ENCODE results near the gene RIPOR3. TPM values are rescaled to one million over a fixed set of nuclear protein-coding genes. Genes with fewer than 3 reads are reported as not detected.

Gene RIPOR3
- total and polyA plus RNA-seq, 9 of the 15 experiments (the other 6 are each of a cell fraction or from before 2014, with no cell fraction given), result 3.3 to 62.7 (median 21.4) TPM

DNA sequence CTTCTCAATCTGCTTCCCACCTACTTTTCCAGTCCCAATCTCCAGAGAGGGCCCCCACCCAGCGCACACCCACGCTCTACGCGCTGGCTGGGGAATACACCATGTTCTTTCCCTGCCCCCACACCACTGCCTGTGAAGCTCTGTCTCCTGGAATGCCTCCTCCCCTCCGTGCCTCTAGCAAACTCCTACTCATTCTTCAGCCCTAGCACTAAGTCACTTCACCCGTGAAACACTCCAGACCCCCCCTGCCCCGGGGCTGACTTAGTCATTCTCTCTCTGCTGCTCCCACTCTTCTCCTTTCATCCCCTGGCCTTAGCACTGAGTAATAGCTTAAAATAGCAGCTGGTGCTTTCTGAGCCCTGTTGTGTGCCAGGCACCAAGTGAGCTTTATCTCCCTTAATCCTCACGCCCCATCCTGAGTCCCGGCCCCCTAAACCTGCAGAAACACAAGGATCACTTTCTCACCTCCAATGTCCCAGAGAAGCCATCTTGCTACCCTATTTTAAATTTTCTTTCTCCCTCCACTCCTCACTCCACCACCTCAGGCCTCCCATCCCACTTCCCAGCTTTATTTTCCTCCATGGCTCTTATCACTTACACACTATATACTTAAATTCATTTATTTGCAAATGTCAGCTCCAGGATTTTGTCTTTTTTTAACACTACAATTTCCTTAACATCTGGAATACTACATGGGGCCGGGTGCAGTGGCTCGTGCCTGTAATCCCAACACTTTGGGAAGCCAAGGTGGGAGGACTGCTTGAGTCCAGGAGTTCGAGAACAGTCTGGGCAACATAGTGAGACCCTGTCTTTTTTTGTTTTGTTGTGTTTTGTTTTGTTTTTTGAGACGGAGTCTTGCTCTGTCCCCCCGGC lies 33.7 kb upstream of the RIPOR3 start (continued):
- TF ChIP-seq DDX20 (tag; IDR thresholded peaks at IDR 0.05; ENCODE audit: low read depth) (no peak), ZKSCAN8 (CRISPR knock-in tag; IDR thresholded peaks at IDR 0.05) (no peak), MYBL2 (IDR thresholded peaks at IDR 0.05; ENCODE audit: low read depth) (no peak), MYBL2 (CRISPR knock-in tag; IDR thresholded peaks at IDR 0.05; ENCODE audit: borderline replicate concordance) (no peak), STAT5A (IDR thresholded peaks at IDR 0.05; ENCODE audit: borderline replicate concordance, low read length) (no peak), PCBP1 (IDR thresholded peaks at IDR 0.05; ENCODE audit: low read depth, low read length, poor library complexity, severe bottlenecking) (no peak), ZFP30 (CRISPR knock-in tag; IDR thresholded peaks at IDR 0.05; ENCODE audit: borderline replicate concordance) (no peak), ZNF232 (CRISPR knock-in tag; IDR thresholded peaks at IDR 0.05) (no peak), NR3C1 (CRISPR knock-in tag; IDR thresholded peaks at IDR 0.05) (no peak), ZNF174 (CRISPR knock-in tag; IDR thresholded peaks at IDR 0.05) (no peak), TAF1 (IDR thresholded peaks at IDR 0.05; ENCODE audit: control insufficient read depth, extremely low read depth, insufficient read depth, low read length, severe bottlenecking) (no peak), TCFL5 (CRISPR knock-in tag; conservative IDR thresholded peaks at IDR 0.05) (no peak), EP300 (IDR thresholded peaks at IDR 0.05; ENCODE audit: low read length) (peak; percentile 56; the same call in 1 of the 2 replicates), MEF2D (tag; conservative IDR thresholded peaks at IDR 0.05; ENCODE audit: low read depth) (peak; percentile 66; the same call in 1 of the 2 replicates), TAF15 (IDR thresholded peaks at IDR 0.05; ENCODE audit: low read depth, low read length) (no peak), BACH1 (tag; IDR thresholded peaks at IDR 0.05) (peak; percentile 76; the same call in 1 of the 2 replicates), PML (IDR thresholded peaks at IDR 0.05; ENCODE audit: low read length) (no peak), ZNF512 (tag; IDR thresholded peaks at IDR 0.05) (no peak), POLR3A (IDR thresholded peaks at IDR 0.05; ENCODE audit: borderline replicate concordance, extremely low read depth, insufficient read depth, insufficient read length) (no peak), LEF1 (IDR thresholded peaks at IDR 0.05) (peak; percentile 92), MAX (CRISPR knock-in tag; IDR thresholded peaks at IDR 0.05) (no peak), ZNF408 (CRISPR knock-in tag; IDR thresholded peaks at IDR 0.05; ENCODE audit: low read depth) (no peak), HIVEP1 (CRISPR knock-in tag; IDR thresholded peaks at IDR 0.05) (no peak), ZNF780A (CRISPR knock-in tag; IDR thresholded peaks at IDR 0.05) (no peak), ZNF79 (CRISPR knock-in tag; IDR thresholded peaks at IDR 0.05; ENCODE audit: low read depth) (no peak)
- TF ChIP-seq, protein P1, sequence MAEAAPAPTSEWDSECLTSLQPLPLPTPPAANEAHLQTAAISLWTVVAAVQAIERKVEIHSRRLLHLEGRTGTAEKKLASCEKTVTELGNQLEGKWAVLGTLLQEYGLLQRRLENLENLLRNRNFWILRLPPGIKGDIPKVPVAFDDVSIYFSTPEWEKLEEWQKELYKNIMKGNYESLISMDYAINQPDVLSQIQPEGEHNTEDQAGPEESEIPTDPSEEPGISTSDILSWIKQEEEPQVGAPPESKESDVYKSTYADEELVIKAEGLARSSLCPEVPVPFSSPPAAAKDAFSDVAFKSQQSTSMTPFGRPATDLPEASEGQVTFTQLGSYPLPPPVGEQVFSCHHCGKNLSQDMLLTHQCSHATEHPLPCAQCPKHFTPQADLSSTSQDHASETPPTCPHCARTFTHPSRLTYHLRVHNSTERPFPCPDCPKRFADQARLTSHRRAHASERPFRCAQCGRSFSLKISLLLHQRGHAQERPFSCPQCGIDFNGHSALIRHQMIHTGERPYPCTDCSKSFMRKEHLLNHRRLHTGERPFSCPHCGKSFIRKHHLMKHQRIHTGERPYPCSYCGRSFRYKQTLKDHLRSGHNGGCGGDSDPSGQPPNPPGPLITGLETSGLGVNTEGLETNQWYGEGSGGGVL (CRISPR knock-in tag; IDR thresholded peaks at IDR 0.05), result no peak

Measured in K562 (cell line).